ENCODE data around the gene ABCA6. TPM values are rescaled to one million over a fixed set of nuclear protein-coding genes. Genes with fewer than 3 reads are reported as not detected.

The ABCA6 gene
- total and polyA plus RNA-seq, 9 of the 15 experiments (the other 6 are each of a cell fraction or from before 2014, with no cell fraction given): 0.06 to 0.73 (median 0.15) TPM

DNA sequence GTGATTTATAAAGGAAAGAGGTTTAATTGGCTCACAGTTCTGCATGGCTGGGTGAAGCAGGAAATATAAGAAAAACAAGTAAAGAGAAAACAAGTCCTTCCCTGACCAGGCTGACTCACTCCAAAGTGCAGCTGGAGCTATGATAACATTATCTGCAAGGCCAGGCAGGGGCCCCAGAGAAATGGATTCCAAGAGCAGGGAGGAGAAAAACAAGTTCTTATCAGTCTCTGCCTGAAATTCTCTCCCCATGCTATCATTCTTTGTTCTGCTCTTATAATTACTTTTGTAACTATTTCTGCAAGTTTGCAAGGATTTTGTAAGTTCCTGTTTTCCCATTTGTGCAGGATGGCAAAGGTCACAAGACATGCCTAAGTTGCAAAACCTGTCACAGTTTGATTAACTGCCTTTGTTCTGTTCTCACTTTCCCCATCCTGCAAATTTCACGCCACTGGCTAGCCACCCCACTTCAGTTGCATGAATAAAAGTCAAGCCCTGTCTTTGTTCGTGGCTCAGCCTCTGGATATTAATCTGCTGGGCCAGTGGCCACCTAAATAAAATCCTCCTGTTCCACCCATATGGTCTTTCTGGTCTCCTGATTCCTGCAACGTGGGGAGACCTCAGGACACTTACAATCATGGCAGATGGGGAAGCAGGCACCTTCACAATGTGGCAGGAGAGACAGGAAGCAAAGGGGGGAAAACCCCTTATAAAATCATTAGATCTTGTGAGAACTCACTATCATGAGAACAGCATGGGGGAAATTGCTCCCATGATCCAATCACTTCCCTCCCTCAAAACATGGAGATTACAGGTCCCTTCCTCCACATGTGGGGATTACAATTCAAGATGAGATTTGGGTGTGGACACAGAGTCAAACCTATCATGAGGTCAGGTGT, 94.1 kb downstream of the ABCA6 start (continued):
- TF ChIP-seq MLLT1 (IDR thresholded peaks at IDR 0.05): peak in 1 of 2 experiments; percentile 99; a peak in 2 of 4 replicates
- TF ChIP-seq TEAD1 (CRISPR knock-in tag; IDR thresholded peaks at IDR 0.05): peak; percentile 87 to 95; a peak in 3 of 4 replicates
- peak; percentile 56; the same call in 1 of the 2 replicates for TF ChIP-seq CREM (IDR thresholded peaks at IDR 0.05; ENCODE audit: low read depth)
- peak; percentile 88 for TF ChIP-seq DACH1 (IDR thresholded peaks at IDR 0.05; ENCODE audit: partially characterized antibody)
- peak; percentile 54; the same call in 1 of the 2 replicates for TF ChIP-seq ZNF316 (IDR thresholded peaks at IDR 0.05)
- TF ChIP-seq RFX1 (IDR thresholded peaks at IDR 0.05): peak; percentile 19; the same call in 1 of the 2 replicates
- TF ChIP-seq RUNX1 (IDR thresholded peaks at IDR 0.05; ENCODE audit: low read depth): 0 out of 2 replicates have a peak, but pooled peaks have one; percentile 48
- TF ChIP-seq PRDM10 (IDR thresholded peaks at IDR 0.05; ENCODE audit: partially characterized antibody): peak; percentile 65
- TF ChIP-seq AFF1 (IDR thresholded peaks at IDR 0.05; ENCODE audit: low read depth in 1 of 2, partially characterized antibody in 2 of 2): peak in 1 of 2 experiments; percentile 81
- peak; percentile 85; the same call in 1 of the 2 replicates for TF ChIP-seq PHF21A (IDR thresholded peaks at IDR 0.05; ENCODE audit: borderline replicate concordance, low read depth)
- TF ChIP-seq, protein P1, sequence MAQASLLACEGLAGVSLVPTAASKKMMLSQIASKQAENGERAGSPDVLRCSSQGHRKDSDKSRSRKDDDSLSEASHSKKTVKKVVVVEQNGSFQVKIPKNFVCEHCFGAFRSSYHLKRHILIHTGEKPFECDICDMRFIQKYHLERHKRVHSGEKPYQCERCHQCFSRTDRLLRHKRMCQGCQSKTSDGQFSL (CRISPR knock-in tag; IDR thresholded peaks at IDR 0.05): no peak
- TF ChIP-seq, protein P1 (tag; IDR thresholded peaks at IDR 0.05): no peak
- TF ChIP-seq ZNF24 (IDR thresholded peaks at IDR 0.05): peak; percentile 64
- peak; percentile 72; the same call in 1 of the 2 replicates for TF ChIP-seq TRIM25 (IDR thresholded peaks at IDR 0.05; ENCODE audit: borderline replicate concordance)

Data from K562 (cell line).